OCI-LY7 (cell line): Measurements from ENCODE around the gene SLC25A24. TPM values are rescaled to one million over a fixed set of nuclear protein-coding genes. Genes with fewer than 3 reads are reported as not detected.

Experiments used
- BruUV-seq: library from RNA; stranded (reverse); fragments of 400-500 nt; replicated peaks from 2 replicates; lab custom pipeline; 2021; lab: Mats Ljungman, UMichigan
- CTCF ChIA-PET: fragments of 300-600 bp; sonication (Branson Sonifier 250); formaldehyde crosslinking; loops from one replicate; lab custom pipeline; 2022; ENCODE audit warnings: antibody characterized with exemption; ENCODE audit not compliant: unreplicated experiment; lab: Charles Lee
- POLR2A ChIA-PET: fragments of 300-600 bp; sonication (Branson Sonifier 250); formaldehyde crosslinking; loops from one replicate; lab custom pipeline; 2022; ENCODE audit warnings: antibody characterized with exemption; lab: Charles Lee
- DNase-seq: peaks from one replicate; pipeline ENCODE4 v3.0.0-alpha.2; 2015; ENCODE audit warnings: low spot score
- H2AFZ ChIP-seq: fragments of 200-600 bp; sonication (generic), shearing (Covaris generic); 2 replicates; pipeline ENCODE4 v1.6.1; 2014; ENCODE audit warnings: mild to moderate bottlenecking, antibody characterized with exemption, low read length, moderate library complexity
- H3K27ac ChIP-seq: fragments of 200-600 bp; sonication (generic); 2 replicates; pipeline ENCODE4 v1.5.1; 2014; ENCODE audit warnings: mixed run types, low read depth, mild to moderate bottlenecking, moderate library complexity, low read length, inconsistent platforms; ENCODE audit not compliant: poor library complexity, severe bottlenecking
- H3K36me3 ChIP-seq: fragments of 200-600 bp; sonication (generic); 2 replicates; pipeline ENCODE4 v1.6.1; 2014; ENCODE audit warnings: mild to moderate bottlenecking, antibody characterized with exemption, low read length, moderate library complexity, mixed read lengths; ENCODE audit not compliant: insufficient read depth
- H3K4me1 ChIP-seq: fragments of 200-600 bp; sonication (generic); 2 replicates; pipeline ENCODE4 v1.5.1; 2014; ENCODE audit warnings: mild to moderate bottlenecking, low read length; ENCODE audit not compliant: insufficient read depth, poor library complexity, severe bottlenecking
- H3K4me2 ChIP-seq: fragments of 200-600 bp; sonication (generic); 2 replicates; pipeline ENCODE4 v1.6.1; 2014; ENCODE audit warnings: mild to moderate bottlenecking, low read length
- H3K4me3 ChIP-seq: fragments of 200-600 bp; sonication (generic); 2 replicates; pipeline ENCODE4 v1.5.1; 2014; ENCODE audit warnings: mild to moderate bottlenecking, low read depth, low read length; ENCODE audit not compliant: poor library complexity, severe bottlenecking
- H3K79me2 ChIP-seq: fragments of 200-600 bp; sonication (generic); 2 replicates; pipeline ENCODE4 v1.6.1; 2016; ENCODE audit warnings: low read depth, mild to moderate bottlenecking, low read length, moderate library complexity, mixed read lengths; ENCODE audit not compliant: insufficient read depth
- H3K9me2 ChIP-seq: fragments of 200-600 bp; sonication (generic); 2 replicates; pipeline ENCODE4 v1.6.1; 2016; ENCODE audit warnings: mild to moderate bottlenecking, low read length, mixed read lengths; ENCODE audit not compliant: insufficient read depth
- H3K9me3 ChIP-seq: fragments of 200-600 bp; sonication (generic); 2 replicates; pipeline ENCODE4 v1.6.1; 2014; ENCODE audit warnings: mild to moderate bottlenecking, mixed run types, low read length, mixed read lengths
- H4K20me1 ChIP-seq: fragments of 200-600 bp; sonication (generic); 2 replicates; pipeline ENCODE4 v1.6.1; 2014; ENCODE audit warnings: mild to moderate bottlenecking, antibody characterized with exemption, low read length, moderate library complexity, mixed read lengths; ENCODE audit not compliant: insufficient read depth
- EZH2phosphoT487 ChIP-seq: fragments of 200-600 bp; sonication (generic); IDR thresholded peaks from 2 replicates; pipeline ENCODE4 v1.6.1; 2018; ENCODE audit warnings: low read depth, borderline replicate concordance, mild to moderate bottlenecking, mixed run types, antibody characterized with exemption, low read length, moderate library complexity, mixed read lengths
- intact Hi-C: fragments of 100-400 bp; cut with micrococcal nuclease; formaldehyde crosslinking; loops from one replicate; pipeline ENCODE4 v1.10.0; 2022; ENCODE audit not compliant: unreplicated experiment
- total RNA-seq, 2 experiments: library from RNA; depleted of rRNA in 1 of 2; stranded (reverse); fragments of >200 nt in 1 of 2; shearing (Covaris generic) in 1 of 2; gene quantifications; 2 replicates each; pipeline ENCODE4 v1.2.3, GENCODE V29; 2014 to 2022
- TF ChIP-seq, protein P1 (sequence below): fragments of 200-600 bp; sonication (generic); conservative IDR thresholded peaks from 2 replicates; pipeline ENCODE4 v1.5.1; 2014; ENCODE audit warnings: mild to moderate bottlenecking, antibody characterized with exemption, low read length, moderate library complexity, mixed read lengths

SLC25A24 gene
- total RNA-seq, 2 experiments from 2014 or later: not detected

DNA sequence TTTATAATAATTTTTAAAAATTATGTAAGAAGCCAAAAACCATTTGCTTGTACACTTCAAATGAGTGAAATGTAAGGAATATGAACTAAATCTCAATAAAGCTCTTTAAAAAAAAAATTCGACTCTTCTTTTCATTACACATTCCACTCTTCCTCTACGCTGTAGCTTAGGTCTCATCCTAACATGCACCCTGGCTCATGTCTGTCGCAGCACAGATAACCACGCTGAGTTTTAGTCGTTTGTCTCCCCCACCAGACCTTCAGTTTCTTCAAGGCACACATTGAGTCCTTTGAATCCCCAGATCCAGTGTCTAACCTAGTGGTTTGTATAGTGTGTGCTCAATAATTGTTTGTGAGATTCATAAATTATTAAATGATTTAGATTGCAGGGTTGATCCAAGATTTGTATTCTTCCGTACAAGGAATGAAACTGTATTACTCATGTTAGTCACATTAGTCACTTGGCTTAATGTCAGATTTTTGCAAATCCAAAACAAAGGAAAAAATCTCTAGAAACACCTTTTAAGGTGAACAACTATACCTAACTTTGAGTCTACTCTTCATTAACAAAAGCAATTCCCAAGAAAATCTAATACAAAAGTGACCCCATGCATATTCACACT lies 57.3 kb downstream of the SLC25A24 start:
- BruUV-seq: no TSS peak
- no peaks in the 10 kb centered on the region for H3K4me1 ChIP-seq
- intact Hi-C loops: no loop called here
- POLR2A ChIA-PET: no interaction called here
- no peak overlapping the region for H3K4me2 ChIP-seq
- no peak overlapping the region for H3K27ac ChIP-seq
- H4K20me1 ChIP-seq: no peaks in the 10 kb centered on the region
- H2AFZ ChIP-seq: no peak overlapping the region
- DNase-seq: no peak
- no peaks in the 10 kb centered on the region for H3K36me3 ChIP-seq
- no peak for TF ChIP-seq EZH2phosphoT487
- TF ChIP-seq, protein P1, sequence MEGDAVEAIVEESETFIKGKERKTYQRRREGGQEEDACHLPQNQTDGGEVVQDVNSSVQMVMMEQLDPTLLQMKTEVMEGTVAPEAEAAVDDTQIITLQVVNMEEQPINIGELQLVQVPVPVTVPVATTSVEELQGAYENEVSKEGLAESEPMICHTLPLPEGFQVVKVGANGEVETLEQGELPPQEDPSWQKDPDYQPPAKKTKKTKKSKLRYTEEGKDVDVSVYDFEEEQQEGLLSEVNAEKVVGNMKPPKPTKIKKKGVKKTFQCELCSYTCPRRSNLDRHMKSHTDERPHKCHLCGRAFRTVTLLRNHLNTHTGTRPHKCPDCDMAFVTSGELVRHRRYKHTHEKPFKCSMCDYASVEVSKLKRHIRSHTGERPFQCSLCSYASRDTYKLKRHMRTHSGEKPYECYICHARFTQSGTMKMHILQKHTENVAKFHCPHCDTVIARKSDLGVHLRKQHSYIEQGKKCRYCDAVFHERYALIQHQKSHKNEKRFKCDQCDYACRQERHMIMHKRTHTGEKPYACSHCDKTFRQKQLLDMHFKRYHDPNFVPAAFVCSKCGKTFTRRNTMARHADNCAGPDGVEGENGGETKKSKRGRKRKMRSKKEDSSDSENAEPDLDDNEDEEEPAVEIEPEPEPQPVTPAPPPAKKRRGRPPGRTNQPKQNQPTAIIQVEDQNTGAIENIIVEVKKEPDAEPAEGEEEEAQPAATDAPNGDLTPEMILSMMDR: no peak
- H3K4me3 ChIP-seq: no peak overlapping the region
- H3K79me2 ChIP-seq: no peaks in the 10 kb centered on the region
- H3K9me3 ChIP-seq: no peaks in the 10 kb centered on the region
- no peaks in the 10 kb centered on the region for H3K9me2 ChIP-seq
- CTCF ChIA-PET: no interaction called here

DNA sequence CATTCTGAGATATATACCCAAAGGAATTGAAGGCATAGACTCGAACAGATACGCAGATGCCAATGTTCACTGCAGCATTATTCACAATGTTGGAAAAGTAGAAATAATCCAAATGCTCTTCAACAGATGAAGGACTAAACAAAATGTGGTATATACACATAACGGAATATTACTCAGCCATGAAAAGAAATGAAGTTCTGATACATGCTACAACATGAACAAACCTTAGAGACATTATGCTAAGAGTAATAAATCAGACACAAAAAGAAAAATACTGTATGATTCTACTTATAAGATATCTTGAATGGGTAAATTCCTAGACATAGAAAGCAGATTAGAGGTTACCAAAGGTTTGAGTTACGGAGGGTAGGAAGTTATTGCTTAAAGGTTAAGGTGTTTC lies 57.9 kb downstream of the SLC25A24 start:
- BruUV-seq: no TSS peak
- intact Hi-C loops: no loop called here
- DNase-seq: no peak
- Histone ChIP-seq H2AFZ (no peak overlapping the region), H3K4me3 (no peak overlapping the region), H3K27ac (no peak overlapping the region), H4K20me1 (no peaks in the 10 kb centered on the region), H3K9me3 (no peaks in the 10 kb centered on the region), H3K36me3 (no peaks in the 10 kb centered on the region), H3K9me2 (no peaks in the 10 kb centered on the region), H3K79me2 (no peaks in the 10 kb centered on the region), H3K4me1 (no peaks in the 10 kb centered on the region), H3K4me2 (no peak overlapping the region)
- TF ChIP-seq, protein P1: no peak
- no peak for TF ChIP-seq EZH2phosphoT487
- CTCF ChIA-PET: no interaction called here
- POLR2A ChIA-PET: interaction anchor here (0.8 kb wide), 1 partner anchor 41 kb away, joined by 3 read pairs; no protein-coding TSS in a partner anchor

DNA sequence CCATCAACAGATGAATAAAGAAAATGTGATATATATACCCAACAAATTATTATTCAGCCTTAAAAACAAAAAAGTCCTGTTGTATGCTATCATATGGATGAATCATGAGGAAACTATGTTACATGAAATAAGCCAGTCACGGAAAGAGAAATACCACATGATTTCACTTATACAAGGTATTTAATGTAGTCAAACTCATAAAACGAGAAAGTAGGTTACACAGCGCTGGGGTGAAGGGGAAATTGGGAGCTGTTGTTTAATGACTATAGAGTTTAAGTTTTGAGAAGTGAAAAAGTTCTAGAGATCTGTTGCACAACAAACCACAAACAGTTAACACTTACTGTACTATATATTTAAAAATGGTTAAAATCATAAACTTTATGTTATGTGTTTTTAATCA lies 58.5 kb downstream of the SLC25A24 start:
- Histone ChIP-seq H3K4me2 (no peak overlapping the region), H3K9me2 (no peaks in the 10 kb centered on the region), H3K9me3 (no peaks in the 10 kb centered on the region), H3K79me2 (no peaks in the 10 kb centered on the region), H4K20me1 (no peaks in the 10 kb centered on the region), H3K4me3 (no peak overlapping the region), H2AFZ (no peak overlapping the region), H3K27ac (no peak overlapping the region), H3K4me1 (no peaks in the 10 kb centered on the region), H3K36me3 (no peaks in the 10 kb centered on the region)
- no peak for DNase-seq
- no peak for TF ChIP-seq EZH2phosphoT487
- TF ChIP-seq, protein P1: no peak
- no TSS peak for BruUV-seq
- POLR2A ChIA-PET: interaction anchor here (0.8 to 1.5 kb wide), 2 partner anchors 12 to 40 kb away, joined by 3 read pairs; no protein-coding TSS in a partner anchor
- CTCF ChIA-PET: no interaction called here
- intact Hi-C loops: no loop called here
